Nephron progenitor cell (in vitro differentiated cells): ENCODE measurements around the gene LHB.
A peak's percentile ranks its signal among the peaks of the same experiment; 100 is the strongest.

Experiments used
- DNase-seq: peaks from one replicate; pipeline ENCODE4 v3.0.0; 2021
- H3K27ac Mint-ChIP-seq: 2 replicates; pipeline ENCODE4 v1.8.0; 2021; ENCODE audit warnings: mild to moderate bottlenecking, moderate library complexity, mixed read lengths
- H3K27me3 Mint-ChIP-seq: 2 replicates; pipeline ENCODE4 v1.8.0; 2021; ENCODE audit warnings: mild to moderate bottlenecking, low read depth, mixed read lengths; ENCODE audit not compliant: poor library complexity
- H3K36me3 Mint-ChIP-seq: 2 replicates; pipeline ENCODE4 v1.8.0; 2021; ENCODE audit warnings: low read depth, mixed read lengths
- H3K4me1 Mint-ChIP-seq: 2 replicates; pipeline ENCODE4 v1.8.0; 2021; ENCODE audit warnings: mixed read lengths
- H3K4me3 Mint-ChIP-seq: 2 replicates; pipeline ENCODE4 v1.8.0; 2021; ENCODE audit warnings: mild to moderate bottlenecking, moderate library complexity, mixed read lengths
- H3K9me3 Mint-ChIP-seq: 2 replicates; pipeline ENCODE4 v1.8.0; 2021; ENCODE audit warnings: mild to moderate bottlenecking, moderate library complexity, mixed read lengths
- CTCF ChIP-seq: fragments of 200-600 bp; sonication (generic); IDR thresholded peaks from 2 replicates; pipeline ENCODE4 v1.5.0; 2021; ENCODE audit warnings: antibody characterized with exemption

Gene LHB

GRCh38 chr19:48982280-48982679 lies 34.6 kb downstream of the LHB start:
- H3K4me3 Mint-ChIP-seq: no peak overlapping the region
- no peak for DNase-seq
- peaks cover 3% of the 10 kb centered on the region for H3K27me3 Mint-ChIP-seq
- TF ChIP-seq CTCF: no peak
- no peak overlapping the region for H3K27ac Mint-ChIP-seq
- peaks cover 5% of the 10 kb centered on the region for H3K4me1 Mint-ChIP-seq
- no peaks in the 10 kb centered on the region for H3K9me3 Mint-ChIP-seq
- H3K36me3 Mint-ChIP-seq: peaks cover 61% of the 10 kb centered on the region

DNA sequence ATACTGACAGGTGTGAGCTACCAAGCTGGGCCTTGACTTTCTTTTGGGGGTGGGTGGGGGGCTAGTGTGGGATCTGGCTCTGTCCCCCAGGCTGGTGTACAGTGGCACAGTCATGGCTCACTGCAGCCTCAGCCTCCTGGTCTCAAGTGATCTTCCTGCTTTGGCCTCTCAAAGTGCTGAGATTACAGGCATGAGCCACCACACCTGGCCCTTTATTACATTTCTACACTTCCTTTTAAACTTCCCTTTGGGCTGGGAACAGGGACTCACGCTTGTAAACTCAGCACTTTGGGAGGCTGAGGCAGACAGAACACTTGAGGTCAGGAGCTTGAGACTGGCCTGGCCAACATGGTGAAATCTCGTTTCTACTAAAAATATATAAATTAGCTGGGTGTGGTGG lies 39.8 kb downstream of the LHB start:
- DNase-seq: no peak
- Mint-ChIP-seq H3K27ac (no peak overlapping the region), H3K4me3 (no peak overlapping the region), H3K4me1 (peaks cover 5% of the 10 kb centered on the region), H3K36me3 (peaks cover 44% of the 10 kb centered on the region), H3K27me3 (peaks cover 3% of the 10 kb centered on the region), H3K9me3 (no peaks in the 10 kb centered on the region)
- TF ChIP-seq CTCF: no peak

GRCh38 chr19:48975947-48976847 lies 40.7 kb downstream of the LHB start:
- no peak overlapping the region for H3K27ac Mint-ChIP-seq
- TF ChIP-seq CTCF: no peak
- no peak for DNase-seq

GRCh38 chr19:48970923-48971395 lies 45.9 kb downstream of the LHB start:
- H3K9me3 Mint-ChIP-seq: no peaks in the 10 kb centered on the region
- no peak overlapping the region for H3K4me3 Mint-ChIP-seq
- H3K27ac Mint-ChIP-seq: no peak overlapping the region
- peaks cover 2% of the 10 kb centered on the region for H3K27me3 Mint-ChIP-seq
- peak; percentile 90 for TF ChIP-seq CTCF
- H3K36me3 Mint-ChIP-seq: peaks cover 53% of the 10 kb centered on the region
- peaks cover 33% of the 10 kb centered on the region for H3K4me1 Mint-ChIP-seq
- DNase-seq: peak; percentile 91

More at GRCh38 chr19:48975947-48976847, 40.7 kb downstream of the LHB start:
- Mint-ChIP-seq H3K36me3 (peaks cover 36% of the 10 kb centered on the region), H3K27me3 (peaks cover 1% of the 10 kb centered on the region), H3K4me3 (no peak overlapping the region), H3K4me1 (peaks cover 5% of the 10 kb centered on the region), H3K9me3 (no peaks in the 10 kb centered on the region)

- no peaks in the 10 kb centered on the region for H3K9me3 Mint-ChIP-seq
- H3K27me3 Mint-ChIP-seq: peaks cover 2% of the 10 kb centered on the region
- peaks cover 37% of the 10 kb centered on the region for H3K4me1 Mint-ChIP-seq
- peaks cover 54% of the 10 kb centered on the region for H3K36me3 Mint-ChIP-seq
- H3K27ac Mint-ChIP-seq: peak overlapping the region; percentile 48
- DNase-seq: no peak
- no peak for TF ChIP-seq CTCF
- H3K4me3 Mint-ChIP-seq: no peak overlapping the region
Measured at GRCh38 chr19:48970139-48970766, 46.6 kb downstream of the LHB start.
